HUES6 (cell line): ENCODE results near the gene BTBD10.
"Not testable (repeated sequence)": the region's sequence is repeated elsewhere in the genome, so short reads cannot be mapped to it uniquely, and the experiment has no call there.

Experiments
- H3K27ac ChIP-seq: 2 replicates; pipeline ENCODE4 v1.7.0; 2013; ENCODE audit warnings: low read depth, mild to moderate bottlenecking, low read length, inconsistent platforms
- H3K27me3 ChIP-seq: 2 replicates; pipeline ENCODE4 v1.6.1; 2013; ENCODE audit warnings: low read length; ENCODE audit not compliant: control insufficient read depth, insufficient read depth
- H3K36me3 ChIP-seq: 2 replicates; pipeline ENCODE4 v1.6.1; 2013; ENCODE audit warnings: low read length; ENCODE audit not compliant: control insufficient read depth, insufficient read depth
- H3K4me1 ChIP-seq: 2 replicates; pipeline ENCODE4 v1.6.1; 2013; ENCODE audit warnings: low read length; ENCODE audit not compliant: control insufficient read depth, insufficient read depth
- H3K4me3 ChIP-seq: 2 replicates; pipeline ENCODE4 v1.5.1; 2013; ENCODE audit warnings: low read depth, low read length
- H3K9ac ChIP-seq: one replicate; pipeline ENCODE4 v1.6.1; 2013; ENCODE audit warnings: mild to moderate bottlenecking, low read length
- H3K9me3 ChIP-seq: 2 replicates; pipeline ENCODE4 v1.6.1; 2013; ENCODE audit warnings: low read depth, low read length; ENCODE audit not compliant: control insufficient read depth, insufficient read depth

Gene BTBD10

DNA sequence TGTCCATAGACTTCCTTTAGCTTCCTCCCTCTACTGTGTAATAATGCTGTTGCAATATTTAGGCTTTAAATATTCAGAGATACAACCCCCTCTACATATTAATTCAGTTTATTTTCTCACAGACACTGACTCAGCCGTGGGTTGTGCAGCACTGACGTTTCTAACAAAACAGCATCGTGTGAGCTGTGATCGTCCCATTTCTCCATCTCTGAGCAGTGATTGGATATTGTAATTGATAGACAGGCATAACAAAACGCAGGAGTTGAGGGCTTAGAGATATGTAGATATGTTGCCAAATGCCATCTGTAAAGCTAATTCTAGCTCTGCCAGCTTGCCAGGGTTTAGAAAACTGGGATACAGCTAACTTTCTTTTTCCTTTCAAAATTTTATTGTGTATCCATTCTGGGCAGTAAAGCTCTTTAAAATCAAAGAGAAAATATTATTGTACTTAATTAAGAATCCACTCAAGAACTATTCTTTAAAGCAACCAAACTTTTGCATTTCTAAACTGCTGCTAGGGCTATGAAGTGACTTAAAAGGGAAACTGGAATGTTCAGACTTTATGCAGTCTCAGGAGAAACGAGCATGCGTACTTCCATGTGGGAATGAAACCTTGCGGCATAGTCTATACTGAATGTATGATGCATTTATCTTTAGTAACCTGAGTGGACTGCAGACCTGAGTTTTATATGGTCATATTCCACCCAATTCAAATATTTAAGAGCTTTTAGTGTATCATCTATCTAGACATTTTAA lies 22.7 kb downstream of the BTBD10 start:
- H3K27me3 ChIP-seq = no peaks in the 10 kb centered on the region
- H3K9ac ChIP-seq = no peak overlapping the region
- H3K36me3 ChIP-seq = no peaks in the 10 kb centered on the region
- H3K9me3 ChIP-seq = no peaks in the 10 kb centered on the region
- H3K27ac ChIP-seq = no peak overlapping the region
- peaks cover 17% of the 10 kb centered on the region for H3K4me1 ChIP-seq
- H3K4me3 ChIP-seq = peak overlapping the region; percentile 15; the same call in 1 of the 2 replicates

DNA sequence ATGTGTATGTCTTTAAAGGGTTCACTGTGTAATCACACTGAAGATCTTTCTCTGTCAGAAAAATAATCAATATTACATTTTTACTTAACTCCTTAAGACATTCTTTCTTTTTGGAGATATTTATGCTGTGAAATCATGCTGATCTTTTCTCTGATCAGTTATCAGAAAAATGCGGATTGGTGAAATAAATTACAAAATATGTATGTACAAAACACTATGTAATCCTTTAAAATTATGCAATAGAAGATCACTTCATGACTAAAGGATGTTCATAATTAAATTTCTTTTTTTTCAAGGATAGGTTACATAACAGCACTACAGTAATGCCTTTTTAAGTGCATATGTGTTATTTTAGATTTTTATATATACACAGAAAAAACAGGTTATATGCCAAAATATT lies 24.7 kb downstream of the BTBD10 start:
- Histone ChIP-seq H3K9me3 (no peaks in the 10 kb centered on the region), H3K4me3 (no peak overlapping the region), H3K27ac (no peak overlapping the region), H3K36me3 (no peaks in the 10 kb centered on the region), H3K4me1 (peaks cover 34% of the 10 kb centered on the region), H3K9ac (no peak overlapping the region), H3K27me3 (no peaks in the 10 kb centered on the region)

DNA sequence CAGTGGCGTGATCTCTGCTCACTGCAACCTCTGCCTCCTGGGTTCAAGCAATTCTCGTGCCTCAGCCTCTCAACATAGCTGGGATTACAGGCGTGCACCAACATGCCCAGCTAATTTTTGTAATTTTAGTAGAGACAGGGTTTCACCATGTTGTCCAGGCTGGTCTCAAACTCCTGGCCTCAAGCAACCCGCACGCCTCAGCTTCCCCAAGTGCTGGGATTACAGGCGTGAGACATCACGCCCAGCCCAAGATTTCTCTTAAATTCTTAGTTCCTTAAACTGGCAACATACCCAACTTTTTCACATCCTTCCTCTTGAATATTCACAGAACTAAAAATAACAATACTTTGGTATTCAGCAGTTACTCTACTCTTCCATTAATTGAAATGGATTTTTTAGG lies 26.2 kb downstream of the BTBD10 start:
- not testable (repeated sequence) for H3K27me3 ChIP-seq, H3K4me3 ChIP-seq, H3K27ac ChIP-seq, H3K36me3 ChIP-seq, H3K9me3 ChIP-seq, H3K9ac ChIP-seq
- H3K4me1 ChIP-seq = peaks cover 40% of the 10 kb centered on the region

DNA sequence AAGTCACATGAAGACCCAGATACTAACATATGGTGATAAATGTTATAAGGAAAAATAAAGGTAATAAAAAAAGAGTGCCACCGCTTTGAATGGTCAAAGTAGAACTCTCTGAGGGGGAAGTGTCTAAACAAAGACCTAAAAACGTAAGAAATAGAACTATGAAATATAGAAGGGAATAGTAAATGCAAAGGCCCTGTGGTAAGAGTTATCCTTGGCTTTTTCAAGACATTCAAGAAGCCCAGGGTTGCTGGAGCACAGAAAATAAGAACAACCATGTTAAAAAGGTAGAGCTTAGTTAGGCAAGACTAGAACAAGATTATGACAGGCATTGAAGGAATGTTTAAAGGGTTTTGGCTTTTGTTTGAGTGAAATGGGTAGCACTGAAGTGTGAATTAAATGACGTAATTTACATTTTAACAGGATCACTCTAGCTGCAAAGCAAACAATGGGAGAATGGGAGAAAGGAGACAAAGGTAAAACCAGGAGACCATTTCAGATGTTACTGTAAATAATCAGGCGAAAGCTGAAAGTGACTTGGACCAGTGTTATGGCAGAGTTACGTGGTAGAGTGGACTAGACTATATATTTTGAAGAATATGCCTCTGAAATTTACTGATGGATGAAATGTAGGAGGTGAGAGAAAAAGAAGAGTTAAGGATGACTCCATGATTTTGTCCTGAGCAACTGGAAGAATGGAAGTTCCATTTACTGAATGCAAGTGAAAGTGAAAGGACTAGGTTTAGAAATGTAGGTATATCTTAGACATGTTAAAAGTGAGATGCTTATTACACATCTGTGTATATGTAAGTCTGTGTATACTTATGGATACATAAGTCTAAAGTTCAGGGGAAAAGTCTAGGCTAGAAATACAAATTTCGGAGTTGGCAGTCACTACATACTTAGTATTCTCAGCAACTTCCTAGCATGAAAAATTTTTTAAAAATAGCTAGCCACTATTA lies 28.5 kb downstream of the BTBD10 start:
- no peaks in the 10 kb centered on the region; the same call in 1 of the 2 replicates for H3K36me3 ChIP-seq
- H3K27me3 ChIP-seq = no peaks in the 10 kb centered on the region
- peak overlapping the region; percentile 4 for H3K9ac ChIP-seq
- peak overlapping the region; percentile 74 for H3K27ac ChIP-seq
- peaks cover 32% of the 10 kb centered on the region for H3K4me1 ChIP-seq
- H3K9me3 ChIP-seq = peaks cover 4% of the 10 kb centered on the region; the same call in 1 of the 2 replicates
- H3K4me3 ChIP-seq = peak overlapping the region; percentile 21

DNA sequence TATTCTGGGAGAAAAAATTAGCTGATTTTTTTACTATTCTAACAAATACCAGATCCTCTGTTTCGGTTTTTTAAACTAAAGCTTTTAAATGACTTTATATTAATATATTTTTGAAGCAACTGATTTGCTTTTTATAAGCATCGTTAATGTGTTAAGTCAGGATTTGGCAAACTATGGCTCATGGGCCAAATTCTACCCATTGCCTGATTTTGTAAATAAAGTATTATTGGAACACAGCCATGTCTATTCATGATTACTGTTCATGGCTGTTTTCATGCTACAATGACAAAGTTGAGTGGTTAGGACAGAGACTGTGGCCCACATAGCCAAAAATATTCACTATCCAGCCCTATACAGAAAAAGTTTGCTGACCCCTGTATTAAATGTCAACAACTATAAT lies 29.6 kb downstream of the BTBD10 start:
- H3K27ac ChIP-seq = 0 out of 2 replicates have a peak overlapping the region, but pooled peaks have one; percentile 4
- H3K9me3 ChIP-seq = peaks cover 14% of the 10 kb centered on the region
- no peak overlapping the region for H3K9ac ChIP-seq
- H3K36me3 ChIP-seq = no peaks in the 10 kb centered on the region; the same call in 1 of the 2 replicates
- peaks cover 32% of the 10 kb centered on the region for H3K4me1 ChIP-seq
- no peaks in the 10 kb centered on the region for H3K27me3 ChIP-seq
- H3K4me3 ChIP-seq = no peak overlapping the region

DNA sequence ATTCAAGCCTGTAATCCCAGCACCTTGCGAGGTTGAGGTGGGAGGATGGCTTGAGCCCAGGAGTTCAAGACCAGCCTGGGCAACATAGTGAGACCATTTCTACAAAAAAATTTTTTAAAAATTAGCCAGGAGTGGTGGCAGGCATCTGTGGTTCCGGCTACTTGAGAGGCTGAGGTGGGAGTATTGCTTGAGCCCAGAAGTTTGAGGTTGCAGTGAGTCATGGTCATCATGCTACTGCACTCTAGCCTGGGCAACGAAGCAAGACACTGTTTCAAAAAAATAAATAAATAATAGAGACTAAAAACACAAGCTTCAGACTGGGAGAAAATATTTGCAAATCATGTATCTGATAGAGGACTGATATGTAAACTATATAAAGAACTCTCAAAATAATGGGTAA lies 33.2 kb downstream of the BTBD10 start:
- no peak overlapping the region for H3K27ac ChIP-seq
- no peak overlapping the region for H3K9ac ChIP-seq
- H3K36me3 ChIP-seq = no peaks in the 10 kb centered on the region; the same call in 1 of the 2 replicates
- H3K4me3 ChIP-seq = no peak overlapping the region
- no peaks in the 10 kb centered on the region for H3K27me3 ChIP-seq
- peaks cover 26% of the 10 kb centered on the region for H3K9me3 ChIP-seq
- H3K4me1 ChIP-seq = peaks cover 20% of the 10 kb centered on the region

DNA sequence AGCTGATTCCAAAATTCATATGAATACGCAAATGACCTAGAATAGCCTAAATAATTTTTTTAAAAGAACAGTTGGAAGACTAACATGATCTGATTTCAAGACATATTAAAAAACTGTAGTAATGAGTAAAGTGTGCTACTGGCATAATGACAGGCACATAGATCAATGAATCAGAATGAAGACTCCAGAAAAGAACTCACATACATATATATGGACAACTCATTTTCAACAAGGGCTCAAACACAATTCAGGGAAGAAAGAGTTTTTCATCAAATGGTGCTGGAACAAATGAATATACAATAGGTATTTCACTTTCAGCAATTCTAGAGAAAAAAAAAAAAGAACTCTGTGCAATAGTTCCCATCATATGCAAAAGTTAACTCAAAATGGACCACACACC lies 33.7 kb downstream of the BTBD10 start:
- peaks cover 15% of the 10 kb centered on the region for H3K4me1 ChIP-seq
- H3K4me3 ChIP-seq = no peak overlapping the region
- no peak overlapping the region for H3K9ac ChIP-seq
- H3K9me3 ChIP-seq = peaks cover 26% of the 10 kb centered on the region
- H3K27ac ChIP-seq = no peak overlapping the region
- no peaks in the 10 kb centered on the region; the same call in 1 of the 2 replicates for H3K36me3 ChIP-seq
- no peaks in the 10 kb centered on the region for H3K27me3 ChIP-seq

DNA sequence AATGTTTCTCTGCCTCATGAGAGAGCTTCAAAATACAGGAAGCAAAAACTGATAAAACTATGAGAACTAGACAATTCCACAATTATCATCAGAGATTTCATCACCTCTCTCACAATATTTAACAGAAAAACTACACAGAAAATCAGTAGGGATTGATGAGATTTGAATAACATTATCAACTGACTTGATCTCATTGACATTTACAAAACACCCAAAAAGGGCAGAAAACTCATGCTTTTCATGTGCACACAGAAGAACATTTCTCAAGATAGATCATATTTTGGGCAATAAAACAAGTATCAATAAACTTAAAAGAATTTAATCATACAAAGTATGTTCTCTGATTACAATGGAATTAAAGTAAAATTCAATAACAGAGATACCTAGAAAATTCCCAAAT lies 35.6 kb downstream of the BTBD10 start:
- Histone ChIP-seq H3K9ac (no peak overlapping the region), H3K27me3 (no peaks in the 10 kb centered on the region), H3K36me3 (no peaks in the 10 kb centered on the region; the same call in 1 of the 2 replicates), H3K4me3 (no peak overlapping the region), H3K9me3 (peaks cover 26% of the 10 kb centered on the region), H3K4me1 (no peaks in the 10 kb centered on the region), H3K27ac (no peak overlapping the region)

DNA sequence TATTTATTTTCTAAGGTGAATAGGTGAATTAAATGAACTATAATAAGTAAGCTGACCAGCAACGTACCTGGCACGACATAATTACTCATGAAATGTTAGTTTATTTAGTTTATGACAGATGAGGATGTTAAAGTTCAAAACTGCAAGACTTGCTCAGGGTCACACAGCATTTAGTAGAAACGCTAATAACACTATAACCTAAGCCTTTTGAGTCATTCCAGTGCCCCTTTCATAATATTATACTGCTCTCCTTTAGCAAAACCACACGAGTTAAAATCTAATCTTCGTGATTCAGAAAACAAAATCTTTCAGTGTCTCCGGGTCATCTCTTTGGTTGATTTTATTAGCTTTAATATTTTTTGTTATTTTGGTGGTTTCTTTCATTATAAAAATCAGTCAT lies 39.6 kb downstream of the BTBD10 start:
- Histone ChIP-seq H3K4me3 (no peak overlapping the region), H3K27me3 (no peaks in the 10 kb centered on the region), H3K4me1 (no peaks in the 10 kb centered on the region), H3K36me3 (no peaks in the 10 kb centered on the region; the same call in 1 of the 2 replicates), H3K9ac (no peak overlapping the region), H3K9me3 (peaks cover 13% of the 10 kb centered on the region), H3K27ac (no peak overlapping the region)

DNA sequence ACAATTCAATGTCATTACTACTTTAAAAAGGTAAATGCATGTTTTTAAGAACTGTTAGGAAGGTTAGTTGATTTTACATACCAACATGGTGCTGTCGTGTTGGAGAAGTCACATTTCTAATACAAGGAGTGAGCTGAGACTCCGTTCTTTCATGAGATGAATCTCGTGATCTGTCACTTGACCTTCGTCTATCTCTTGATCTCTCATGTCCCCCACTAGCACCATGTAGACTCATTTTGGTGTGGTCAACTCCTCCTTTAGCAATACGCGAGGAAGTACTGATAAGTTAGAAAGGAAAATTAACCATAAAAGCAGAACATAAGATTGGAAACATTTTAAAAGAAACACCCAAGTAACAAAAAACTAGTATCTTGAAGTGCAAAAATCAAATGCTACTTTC lies 41.5 kb downstream of the BTBD10 start:
- H3K4me3 ChIP-seq = no peak overlapping the region
- no peaks in the 10 kb centered on the region for H3K4me1 ChIP-seq
- 0 out of 2 replicates have a peak, but pooled peaks cover 1% of the 10 kb centered on the region for H3K9me3 ChIP-seq
- H3K27me3 ChIP-seq = no peaks in the 10 kb centered on the region
- peaks cover 6% of the 10 kb centered on the region; the same call in 1 of the 2 replicates for H3K36me3 ChIP-seq
- H3K9ac ChIP-seq = no peak overlapping the region
- no peak overlapping the region for H3K27ac ChIP-seq

DNA sequence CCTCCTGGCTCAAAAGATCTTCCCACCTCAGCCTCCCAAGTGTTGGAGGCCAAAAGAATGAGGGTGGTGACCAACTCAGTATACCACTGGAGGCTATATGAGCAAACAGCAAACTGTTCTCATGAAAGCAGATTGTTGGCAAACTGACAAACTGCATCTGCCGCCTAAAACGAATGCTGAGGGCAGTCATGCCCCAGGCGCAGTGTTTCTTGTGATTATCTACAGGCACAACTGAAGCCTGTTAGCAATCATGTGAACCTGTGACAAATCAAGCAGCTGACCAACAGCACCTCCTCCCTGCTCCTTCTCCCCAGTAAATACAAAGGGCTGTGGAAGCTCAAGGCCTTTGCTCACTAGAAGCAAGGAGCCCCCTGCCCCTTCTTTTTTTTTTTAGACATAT lies 47.8 kb downstream of the BTBD10 start:
- Histone ChIP-seq H3K9me3 (no peaks in the 10 kb centered on the region), H3K36me3 (peaks cover 30% of the 10 kb centered on the region), H3K4me1 (no peaks in the 10 kb centered on the region), H3K4me3 (no peak overlapping the region), H3K27ac (no peak overlapping the region), H3K9ac (no peak overlapping the region), H3K27me3 (no peaks in the 10 kb centered on the region)
